HEK293 (cell line): ENCODE results near the gene KRTAP5-5.
A peak's percentile ranks its signal among the peaks of the same experiment; 100 is the strongest.

Experiments
- CTCF ChIA-PET: fragments of 350-600 bp; formaldehyde crosslinking; extraction: SDS; loops from one replicate; lab custom pipeline; 2021; ENCODE audit warnings: antibody characterized with exemption; lab: Yijun Ruan, JAX
- POLR2A ChIA-PET: fragments of 300-600 bp; formaldehyde crosslinking; extraction: SDS; loops from one replicate; lab custom pipeline; 2020; ENCODE audit warnings: antibody characterized with exemption, inconsistent platforms; lab: Yijun Ruan, JAX
- H3K27ac ChIP-seq: fragments of 200-500 bp; sonication (Bioruptor generic); 2 replicates; pipeline ENCODE4 v1.5.1; 2014; ENCODE audit warnings: low read depth, low read length, control low read depth, inconsistent platforms; ENCODE audit errors: extremely low read depth
- H3K36me3 ChIP-seq, 2 experiments: fragments of 200-500 bp in 1 of 2; sonication (Bioruptor generic) in 1 of 2; 1 replicate in 1 of 2; 2 replicates in 1 of 2; pipeline ENCODE4 v1.5.1; 2014 to 2017; ENCODE audit warnings: inconsistent platforms in 2 of 2, low read length in 2 of 2; ENCODE audit not compliant: control insufficient read depth in 2 of 2, insufficient read depth in 1 of 2
- H3K4me1 ChIP-seq: fragments of 200-500 bp; sonication (Bioruptor generic); 2 replicates; pipeline ENCODE4 v1.5.1; 2014; ENCODE audit warnings: mild to moderate bottlenecking, low read length, inconsistent platforms; ENCODE audit not compliant: control insufficient read depth, insufficient read depth
- H3K4me3 ChIP-seq: 2 replicates; pipeline ENCODE4 v1.5.1; 2011; ENCODE audit warnings: low read depth, mild to moderate bottlenecking, control low read depth, low read length, moderate library complexity
- H3K9me3 ChIP-seq: fragments of 200-500 bp; sonication (Bioruptor generic); 2 replicates; pipeline ENCODE4 v1.5.1; 2014; ENCODE audit warnings: low read depth, low read length, inconsistent platforms; ENCODE audit not compliant: control insufficient read depth, insufficient read depth
- BCL11B ChIP-seq: fragments of 450-650 bp; formaldehyde crosslinking; IDR thresholded peaks from 2 replicates; pipeline ENCODE4 v1.5.1; 2016; ENCODE audit warnings: low read depth, missing biosample characterization, missing genetic modification characterization
- EGR2 ChIP-seq: fragments of 450-650 bp; formaldehyde crosslinking; IDR thresholded peaks from 2 replicates; pipeline ENCODE4 v1.5.1; 2016; ENCODE audit warnings: low read depth, missing biosample characterization, missing genetic modification characterization
- GLI2 ChIP-seq: fragments of 450-650 bp; formaldehyde crosslinking; IDR thresholded peaks from 2 replicates; pipeline ENCODE4; 2017; ENCODE audit warnings: missing biosample characterization, missing genetic modification characterization, low read depth, borderline replicate concordance
- GLIS1 ChIP-seq: fragments of 450-650 bp; formaldehyde crosslinking; IDR thresholded peaks from 2 replicates; pipeline ENCODE4 v1.5.1; 2016; ENCODE audit warnings: missing biosample characterization, missing genetic modification characterization
- KLF7 ChIP-seq: fragments of 450-650 bp; formaldehyde crosslinking; IDR thresholded peaks from 2 replicates; pipeline ENCODE4 v1.5.1; 2016; ENCODE audit warnings: missing biosample characterization, missing genetic modification characterization, borderline replicate concordance
- OVOL3 ChIP-seq: fragments of 450-650 bp; formaldehyde crosslinking; IDR thresholded peaks from 2 replicates; pipeline ENCODE4 v1.5.1; 2016; ENCODE audit warnings: missing biosample characterization, missing genetic modification characterization
- PRDM1 ChIP-seq: fragments of 450-650 bp; formaldehyde crosslinking; IDR thresholded peaks from 2 replicates; pipeline ENCODE4; 2016; ENCODE audit warnings: missing biosample characterization, missing genetic modification characterization
- SP3 ChIP-seq: fragments of 450-650 bp; formaldehyde crosslinking; IDR thresholded peaks from 2 replicates; pipeline ENCODE4 v1.5.1; 2016; ENCODE audit warnings: missing biosample characterization, missing genetic modification characterization
- ZBTB21 ChIP-seq: fragments of 450-650 bp; formaldehyde crosslinking; IDR thresholded peaks from 2 replicates; pipeline ENCODE4 v1.5.1; 2017; ENCODE audit warnings: missing biosample characterization, missing genetic modification characterization
- ZBTB6 ChIP-seq: fragments of 450-650 bp; formaldehyde crosslinking; IDR thresholded peaks from 2 replicates; pipeline ENCODE4 v1.5.1; 2017; ENCODE audit warnings: missing biosample characterization, missing genetic modification characterization
- ZBTB8A ChIP-seq: fragments of 450-650 bp; formaldehyde crosslinking; IDR thresholded peaks from 2 replicates; pipeline ENCODE4 v1.5.1; 2016; ENCODE audit warnings: missing biosample characterization, missing genetic modification characterization
- ZFHX2 ChIP-seq: fragments of 450-650 bp; formaldehyde crosslinking; conservative IDR thresholded peaks from 2 replicates; pipeline ENCODE4 v1.5.1; 2016; ENCODE audit warnings: missing biosample characterization, missing genetic modification characterization
- ZNF155 ChIP-seq: fragments of 450-650 bp; formaldehyde crosslinking; IDR thresholded peaks from 2 replicates; pipeline ENCODE4 v1.5.1; 2016; ENCODE audit warnings: missing biosample characterization, missing genetic modification characterization
- ZNF335 ChIP-seq: fragments of 450-650 bp; formaldehyde crosslinking; conservative IDR thresholded peaks from 2 replicates; pipeline ENCODE4 v1.5.1; 2016; ENCODE audit warnings: missing biosample characterization, missing genetic modification characterization
- ZNF398 ChIP-seq: fragments of 450-650 bp; formaldehyde crosslinking; IDR thresholded peaks from 2 replicates; pipeline ENCODE4 v1.5.1; 2017; ENCODE audit warnings: missing biosample characterization, missing genetic modification characterization
- ZNF501 ChIP-seq: fragments of 450-650 bp; formaldehyde crosslinking; IDR thresholded peaks from 2 replicates; pipeline ENCODE4 v1.5.1; 2016; ENCODE audit warnings: missing biosample characterization, missing genetic modification characterization
- ZNF510 ChIP-seq: fragments of 450-650 bp; formaldehyde crosslinking; IDR thresholded peaks from 2 replicates; pipeline ENCODE4 v1.5.1; 2018; ENCODE audit warnings: mild to moderate bottlenecking, missing genetic modification characterization, missing biosample characterization; ENCODE audit not compliant: insufficient replicate concordance
- ZNF747 ChIP-seq: fragments of 450-650 bp; formaldehyde crosslinking; IDR thresholded peaks from 2 replicates; pipeline ENCODE4 v1.5.1; 2016; ENCODE audit warnings: missing biosample characterization, missing genetic modification characterization
- ZNF776 ChIP-seq: fragments of 450-650 bp; formaldehyde crosslinking; IDR thresholded peaks from 2 replicates; pipeline ENCODE4 v1.5.0; 2017; ENCODE audit warnings: missing biosample characterization, missing genetic modification characterization, borderline replicate concordance
- ZXDB ChIP-seq: fragments of 450-650 bp; formaldehyde crosslinking; IDR thresholded peaks from 2 replicates; pipeline ENCODE4 v1.5.1; 2016; ENCODE audit warnings: missing biosample characterization, missing genetic modification characterization
- TF ChIP-seq, protein P1 (sequence below): fragments of 450-650 bp; formaldehyde crosslinking; IDR thresholded peaks from 2 replicates; pipeline ENCODE4 v1.5.1; 2016; ENCODE audit warnings: missing biosample characterization, missing genetic modification characterization

KRTAP5-5 gene

DNA sequence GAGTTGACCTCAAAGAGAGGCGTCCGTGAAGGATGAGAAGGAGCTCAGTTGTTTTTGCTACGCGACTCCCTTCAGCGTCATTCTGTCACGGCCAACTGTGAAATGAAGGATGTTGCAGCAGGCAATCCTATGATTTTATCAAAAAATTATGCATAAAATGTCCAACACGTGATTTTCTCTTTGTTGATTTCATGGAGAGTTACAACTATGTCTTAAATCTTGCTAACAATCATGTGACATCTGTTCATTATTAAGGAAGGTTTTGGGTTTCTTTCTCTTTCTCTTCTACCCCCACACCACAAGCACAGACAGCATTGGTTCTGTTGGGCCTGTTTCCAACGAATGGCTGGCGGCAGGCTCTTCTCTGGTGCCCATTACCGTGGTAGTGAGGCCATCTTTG, 11.3 kb upstream of the KRTAP5-5 start:
- Histone ChIP-seq H3K36me3 (no peaks in the 10 kb centered on the region), H3K4me1 (no peaks in the 10 kb centered on the region), H3K4me3 (no peak overlapping the region), H3K27ac (no peak overlapping the region), H3K9me3 (no peaks in the 10 kb centered on the region)
- CTCF ChIA-PET: interaction anchor here (0.5 to 2.6 kb wide), 2 partner anchors 9 to 20 kb away, joined by 6 to 13 read pairs; partner anchors contain the start of gene KRTAP5-2
- POLR2A ChIA-PET: no interaction called here
- TF ChIP-seq ZNF398 (tag by site-specific recombination): no peak
- no peak for TF ChIP-seq SP3 (tag by site-specific recombination)
- no peak for TF ChIP-seq ZNF335 (tag by site-specific recombination)
- TF ChIP-seq OVOL3 (tag by site-specific recombination): no peak
- no peak for TF ChIP-seq ZBTB6 (tag by site-specific recombination)

- H3K27ac ChIP-seq: no peak overlapping the region
- no peak overlapping the region for H3K4me3 ChIP-seq
- ChIA-PET CTCF (interaction anchor here (0.8 to 2.0 kb wide), 5 partner anchors 9 to 24 kb away, joined by 3 to 5 read pairs (median 4); partner anchors contain the start of gene KRTAP5-5), POLR2A (no interaction called here)
- no peaks in the 10 kb centered on the region for H3K9me3 ChIP-seq
- TF ChIP-seq SP3 (tag by site-specific recombination) (no peak), ZXDB (tag by site-specific recombination) (no peak), PRDM1 (tag by site-specific recombination) (no peak), ZBTB21 (tag by site-specific recombination) (no peak), GLIS1 (tag by site-specific recombination) (no peak), ZFHX2 (peak; percentile 56), EGR2 (peak; percentile 78), ZNF510 (tag by site-specific recombination) (no peak), ZBTB8A (no peak), ZNF155 (no peak), GLI2 (tag by site-specific recombination) (no peak), ZNF747 (tag by site-specific recombination) (no peak), BCL11B (tag by site-specific recombination) (no peak), ZNF501 (tag by site-specific recombination) (no peak), KLF7 (no peak), ZNF776 (tag by site-specific recombination) (no peak)
- TF ChIP-seq, protein P1, sequence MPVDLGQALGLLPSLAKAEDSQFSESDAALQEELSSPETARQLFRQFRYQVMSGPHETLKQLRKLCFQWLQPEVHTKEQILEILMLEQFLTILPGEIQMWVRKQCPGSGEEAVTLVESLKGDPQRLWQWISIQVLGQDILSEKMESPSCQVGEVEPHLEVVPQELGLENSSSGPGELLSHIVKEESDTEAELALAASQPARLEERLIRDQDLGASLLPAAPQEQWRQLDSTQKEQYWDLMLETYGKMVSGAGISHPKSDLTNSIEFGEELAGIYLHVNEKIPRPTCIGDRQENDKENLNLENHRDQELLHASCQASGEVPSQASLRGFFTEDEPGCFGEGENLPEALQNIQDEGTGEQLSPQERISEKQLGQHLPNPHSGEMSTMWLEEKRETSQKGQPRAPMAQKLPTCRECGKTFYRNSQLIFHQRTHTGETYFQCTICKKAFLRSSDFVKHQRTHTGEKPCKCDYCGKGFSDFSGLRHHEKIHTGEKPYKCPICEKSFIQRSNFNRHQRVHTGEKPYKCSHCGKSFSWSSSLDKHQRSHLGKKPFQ (tag by site-specific recombination): no peak
- no peaks in the 10 kb centered on the region for H3K36me3 ChIP-seq
- no peaks in the 10 kb centered on the region for H3K4me1 ChIP-seq
These were observed 10.1 kb upstream of the KRTAP5-5 start for GRCh38 chr11:1619449-1619848.
